Omental fat pad (tissue), 4 donors: ENCODE measurements around the gene JAK1. TPM values are rescaled to one million over a fixed set of nuclear protein-coding genes. Genes with fewer than 3 reads are reported as not detected.

Experiments used
- ATAC-seq: fragments of 150-250 bp; one replicate; pipeline ENCODE4 v1.9.1; 2016; ENCODE audit warnings: mild to moderate bottlenecking, moderate library complexity; ENCODE audit not compliant: low FRiP score
- DNase-seq: peaks from one replicate; pipeline ENCODE4 v3.0.0-alpha.2; 2019; ENCODE audit warnings: low spot score
- total RNA-seq, 4 donors: library from RNA; depleted of rRNA; stranded (reverse); fragments of >200 nt; gene quantifications; one replicate each; pipeline ENCODE4 v1.1.0, GENCODE V29; 2016
- TF ChIP-seq, protein P1 (sequence below), 3 donors: fragments of 450-650 bp; IDR thresholded peaks; one replicate each; pipeline ENCODE4 v1.5.1; 2016 to 2017; ENCODE audit warnings: antibody characterized with exemption in 3 of 3, mild to moderate bottlenecking in 3 of 3, moderate library complexity in 2 of 3

JAK1 gene
- total RNA-seq, 4 donors from 2014 or later: 175 to 303 (median 204) TPM

DNA sequence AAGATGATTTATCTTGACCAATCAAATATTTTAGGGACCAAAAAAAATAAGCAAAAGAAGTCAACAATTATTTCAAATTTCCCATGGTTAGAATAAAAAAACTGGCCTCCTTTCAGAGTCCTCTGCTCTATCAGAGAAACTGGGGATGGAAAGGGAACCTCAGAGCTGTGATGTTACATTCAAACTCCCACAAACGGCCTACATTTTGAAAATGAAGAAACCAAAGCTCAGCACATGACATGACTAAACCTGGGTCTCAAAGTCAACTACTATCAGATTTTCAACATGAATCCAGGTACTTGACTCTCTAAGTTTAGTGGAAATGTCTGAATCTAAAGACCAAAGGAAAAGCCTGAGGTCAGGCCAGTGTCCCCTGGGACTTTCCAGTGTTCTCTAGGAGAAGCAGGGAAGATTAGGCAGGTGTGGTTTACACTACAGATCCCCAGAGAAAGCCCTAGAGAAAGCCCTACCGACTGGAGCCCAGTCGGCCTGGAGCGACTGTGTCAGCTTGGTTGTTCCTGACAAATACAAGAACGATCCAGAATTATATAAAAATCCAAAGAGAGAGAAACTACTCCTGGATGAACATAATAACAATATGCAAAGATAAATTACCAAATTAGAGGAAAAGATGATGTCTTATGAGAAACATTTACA lies 24.8 kb downstream of the JAK1 start:
- no peak for DNase-seq
- ATAC-seq: no peak
- TF ChIP-seq, protein P1, sequence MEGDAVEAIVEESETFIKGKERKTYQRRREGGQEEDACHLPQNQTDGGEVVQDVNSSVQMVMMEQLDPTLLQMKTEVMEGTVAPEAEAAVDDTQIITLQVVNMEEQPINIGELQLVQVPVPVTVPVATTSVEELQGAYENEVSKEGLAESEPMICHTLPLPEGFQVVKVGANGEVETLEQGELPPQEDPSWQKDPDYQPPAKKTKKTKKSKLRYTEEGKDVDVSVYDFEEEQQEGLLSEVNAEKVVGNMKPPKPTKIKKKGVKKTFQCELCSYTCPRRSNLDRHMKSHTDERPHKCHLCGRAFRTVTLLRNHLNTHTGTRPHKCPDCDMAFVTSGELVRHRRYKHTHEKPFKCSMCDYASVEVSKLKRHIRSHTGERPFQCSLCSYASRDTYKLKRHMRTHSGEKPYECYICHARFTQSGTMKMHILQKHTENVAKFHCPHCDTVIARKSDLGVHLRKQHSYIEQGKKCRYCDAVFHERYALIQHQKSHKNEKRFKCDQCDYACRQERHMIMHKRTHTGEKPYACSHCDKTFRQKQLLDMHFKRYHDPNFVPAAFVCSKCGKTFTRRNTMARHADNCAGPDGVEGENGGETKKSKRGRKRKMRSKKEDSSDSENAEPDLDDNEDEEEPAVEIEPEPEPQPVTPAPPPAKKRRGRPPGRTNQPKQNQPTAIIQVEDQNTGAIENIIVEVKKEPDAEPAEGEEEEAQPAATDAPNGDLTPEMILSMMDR (IDR thresholded peaks at IDR 0.05): no peak

DNA sequence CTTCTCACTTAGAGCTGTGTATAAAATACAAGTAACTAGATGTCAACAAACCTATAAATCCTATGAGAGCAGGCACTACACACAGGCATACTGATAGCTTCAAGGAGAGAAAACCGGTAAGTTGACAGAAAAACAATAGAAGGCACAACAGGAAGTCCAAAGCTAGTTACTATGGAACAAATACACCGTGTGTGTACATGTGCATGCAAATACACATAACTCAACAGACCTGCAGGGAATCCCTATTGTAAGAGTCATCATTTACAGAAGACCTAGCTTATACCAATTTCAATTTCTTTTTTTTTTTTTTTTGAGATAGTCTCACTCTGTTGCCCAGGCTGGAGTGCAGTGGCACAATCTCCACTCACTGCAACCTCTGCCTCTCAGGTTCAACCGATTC lies 26.3 kb downstream of the JAK1 start:
- TF ChIP-seq, protein P1 (IDR thresholded peaks at IDR 0.05): no peak
- ATAC-seq (no peak), DNase-seq (no peak)

DNA sequence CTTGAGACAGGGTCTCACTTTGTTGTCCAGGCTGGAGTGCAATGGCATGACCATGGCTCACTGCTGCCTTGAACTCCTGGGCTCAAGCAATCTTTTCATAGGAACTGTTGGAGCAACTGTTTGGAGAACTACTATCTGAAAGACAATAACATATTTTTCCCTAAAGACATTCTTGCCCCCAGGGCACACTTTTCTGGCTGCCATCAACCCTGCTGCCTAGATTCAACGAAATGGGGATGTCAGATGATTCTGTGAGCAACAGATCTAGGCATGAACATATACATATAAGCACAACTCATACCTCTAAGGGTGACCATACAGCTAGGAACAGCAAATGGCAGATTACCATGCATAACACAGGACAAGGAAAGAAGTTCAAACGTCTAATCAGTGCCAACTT lies 27.4 kb downstream of the JAK1 start:
- TF ChIP-seq, protein P1 (IDR thresholded peaks at IDR 0.05): no peak
- ATAC-seq: no peak
- DNase-seq: no peak

DNA sequence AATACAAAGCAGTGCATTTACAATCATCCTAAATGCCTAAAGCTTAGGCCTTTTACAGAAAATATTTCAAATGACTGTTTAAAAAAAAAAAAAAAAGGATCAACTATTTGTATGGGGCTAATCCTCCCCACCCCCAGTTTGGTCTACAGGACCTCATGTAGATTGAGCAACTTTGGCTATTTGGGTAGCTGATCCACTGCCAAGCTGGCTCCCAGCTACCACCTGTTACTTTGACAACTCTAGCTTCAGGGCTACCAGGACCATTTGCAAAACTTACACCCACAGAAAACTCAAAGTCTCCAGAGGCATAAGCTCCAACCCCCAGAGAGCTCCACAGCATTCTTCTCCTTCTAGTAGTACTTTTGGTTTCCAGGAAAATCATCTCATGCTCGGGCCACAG lies 29.4 kb downstream of the JAK1 start:
- TF ChIP-seq, protein P1 (IDR thresholded peaks at IDR 0.05): no peak
- DNase-seq (no peak), ATAC-seq (no peak)

DNA sequence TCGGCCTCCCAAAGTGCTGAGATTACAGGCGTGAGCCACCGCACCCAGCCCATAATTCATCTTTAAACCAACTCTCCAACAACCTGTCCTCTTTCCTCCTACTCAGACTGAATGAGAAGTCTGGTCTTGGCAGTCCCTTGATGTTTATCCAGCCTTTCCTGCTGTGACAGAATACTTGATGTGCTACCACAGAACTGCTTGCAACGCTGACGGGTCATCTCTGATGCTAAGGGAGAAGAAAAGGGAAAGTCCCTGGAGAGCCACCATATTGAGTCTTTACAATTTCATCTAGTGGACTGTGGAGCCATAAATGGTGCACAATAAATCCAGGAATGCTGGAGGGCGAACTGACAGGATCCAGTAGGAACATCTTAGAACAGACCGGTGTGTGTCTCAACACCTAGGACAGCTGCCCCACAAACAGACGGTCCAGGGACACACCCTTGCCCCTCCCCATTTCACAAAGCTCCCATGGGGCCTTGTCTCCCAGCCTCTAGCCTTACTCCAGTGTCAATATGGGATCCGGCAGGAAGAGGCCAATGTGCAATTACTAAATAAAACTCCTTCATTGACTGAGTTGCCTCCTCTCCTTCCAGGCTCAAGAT lies 30.7 kb downstream of the JAK1 start:
- TF ChIP-seq, protein P1 (IDR thresholded peaks at IDR 0.05): no peak
- DNase-seq (no peak), ATAC-seq (no peak)

DNA sequence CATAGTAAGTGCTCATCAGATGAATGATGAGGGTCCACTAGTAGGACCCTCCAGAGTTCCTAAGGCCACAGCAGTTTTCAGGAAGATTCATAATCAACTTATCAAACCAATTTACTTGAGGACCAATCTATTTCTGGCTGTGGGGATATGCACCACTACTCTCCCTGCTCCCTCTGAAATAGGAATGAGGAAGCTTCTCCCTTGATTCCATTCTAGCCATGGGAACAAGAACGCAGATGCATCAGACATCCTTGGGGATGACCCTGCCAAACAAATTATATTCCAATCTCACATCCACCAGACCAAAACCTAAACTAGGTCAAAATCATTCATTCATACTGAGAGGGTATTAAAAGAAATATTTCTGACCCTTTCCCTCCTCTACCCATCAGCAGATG lies 31.5 kb downstream of the JAK1 start:
- ATAC-seq (no peak), DNase-seq (no peak)
- TF ChIP-seq, protein P1 (IDR thresholded peaks at IDR 0.05): no peak
